HG02588 (cell line): Measurements from ENCODE around the gene ANKS1A.

ENCODE experiments used
- ATAC-seq: cut with Tn5 transposase; IDR thresholded peaks from one replicate; pipeline ENCODE4 v1.9.1; 2021; ENCODE audit warnings: mild to moderate bottlenecking, moderate library complexity; ENCODE audit not compliant: unreplicated experiment

The ANKS1A gene

GRCh38 chr6:35080016-35080680 is 191.1 kb downstream of the ANKS1A start:
- no peak for ATAC-seq

GRCh38 chr6:35080821-35081425 is 191.9 kb downstream of the ANKS1A start:
- ATAC-seq, result no peak

- no peak for ATAC-seq
Observed at GRCh38 chr6:35081426-35081851, 192.4 kb downstream of the ANKS1A start.

- no peak for ATAC-seq
Observed at GRCh38 chr6:35082046-35082732, 193.1 kb downstream of the ANKS1A start.

GRCh38 chr6:35082733-35083403 is 193.8 kb downstream of the ANKS1A start:
- ATAC-seq, result no peak

- ATAC-seq, result no peak
Observed at GRCh38 chr6:35083507-35083906, 194.5 kb downstream of the ANKS1A start.

GRCh38 chr6:35084041-35084491 is 195.0 kb downstream of the ANKS1A start:
- no peak for ATAC-seq

GRCh38 chr6:35084511-35085203 is 195.6 kb downstream of the ANKS1A start:
- no peak for ATAC-seq

GRCh38 chr6:35085359-35086281 is 196.6 kb downstream of the ANKS1A start:
- ATAC-seq, result no peak

GRCh38 chr6:35086282-35086632 is 197.2 kb downstream of the ANKS1A start:
- ATAC-seq, result no peak

GRCh38 chr6:35086636-35087360 is 197.7 kb downstream of the ANKS1A start:
- ATAC-seq, result no peak

- no peak for ATAC-seq
Observed at GRCh38 chr6:35087361-35088280, 198.6 kb downstream of the ANKS1A start.

- ATAC-seq, result no peak
Observed at GRCh38 chr6:35088281-35089215, 199.5 kb downstream of the ANKS1A start.

- no peak for ATAC-seq
Observed at GRCh38 chr6:35089216-35089934, 200.3 kb downstream of the ANKS1A start.

GRCh38 chr6:35089935-35090505 is 201.0 kb downstream of the ANKS1A start:
- ATAC-seq, result no peak

GRCh38 chr6:35090734-35091133 is 201.7 kb downstream of the ANKS1A start:
- ATAC-seq, result no peak
